IMR-90 (cell line): ENCODE measurements around the gene MUC6. TPM values are rescaled to one million over a fixed set of nuclear protein-coding genes. Genes with fewer than 3 reads are reported as not detected.

Experiments
- ATAC-seq: fragments of 200-7000 bp; cut with Tn5 transposase; 2 replicates; pipeline ENCODE4 v1.9.1; 2020; ENCODE audit warnings: low read depth, mild to moderate bottlenecking, moderate library complexity
- BruUV-seq: library from RNA; stranded (reverse); fragments of 400-500 nt; replicated peaks from 2 replicates; lab custom pipeline; 2021; lab: Mats Ljungman, UMichigan
- CTCF ChIA-PET: fragments of 300-600 bp; formaldehyde crosslinking; extraction: SDS; loops from one replicate; lab custom pipeline; 2021; ENCODE audit warnings: antibody characterized with exemption; lab: Yijun Ruan, JAX
- POLR2A ChIA-PET: fragments of 300-600 bp; sonication (Branson Sonifier 250); formaldehyde crosslinking; loops from one replicate; lab custom pipeline; 2022; ENCODE audit warnings: antibody characterized with exemption; ENCODE audit not compliant: unreplicated experiment; lab: Charles Lee
- DNase-seq: peaks from one replicate; pipeline ENCODE4 v3.0.0; 2013
- H2AFZ ChIP-seq: replicated peaks from 2 replicates; pipeline ENCODE3; 2013; ENCODE audit warnings: low read length, mild to moderate bottlenecking; ENCODE audit not compliant: poor library complexity
- H2AK5ac ChIP-seq: 2 replicates; pipeline ENCODE4 v1.6.1; 2013; ENCODE audit warnings: low read depth, low read length, inconsistent platforms
- H2AK9ac ChIP-seq: replicated peaks from 2 replicates; pipeline ENCODE3; 2013; ENCODE audit warnings: mild to moderate bottlenecking, low read depth, low read length, moderate library complexity; ENCODE audit not compliant: poor library complexity
- H2BK120ac ChIP-seq: 2 replicates; pipeline ENCODE4 v1.6.1; 2013; ENCODE audit warnings: low read depth, low read length, inconsistent platforms
- H2BK15ac ChIP-seq: 3 replicates; pipeline ENCODE4 v1.6.1; 2013; ENCODE audit warnings: low read depth, low read length, inconsistent platforms
- H2BK20ac ChIP-seq: 2 replicates; pipeline ENCODE4 v1.6.1; 2013; ENCODE audit warnings: low read depth, mild to moderate bottlenecking, inconsistent platforms, low read length, moderate library complexity
- H2BK5ac ChIP-seq: 2 replicates; pipeline ENCODE4 v1.6.1; 2013; ENCODE audit warnings: mild to moderate bottlenecking, low read depth, low read length, inconsistent platforms; ENCODE audit not compliant: poor library complexity, severe bottlenecking
- H3K14ac ChIP-seq: replicated peaks from 2 replicates; pipeline ENCODE4 v1.6.1; 2013; ENCODE audit warnings: low read depth, low read length, inconsistent platforms
- H3K18ac ChIP-seq: 2 replicates; pipeline ENCODE4 v1.6.1; 2013; ENCODE audit warnings: low read depth, low read length, control low read depth
- H3K23ac ChIP-seq: 2 replicates; pipeline ENCODE4 v1.6.1; 2013; ENCODE audit warnings: low read depth, low read length, inconsistent platforms
- H3K27ac ChIP-seq: 2 replicates; pipeline ENCODE4 v1.5.1; 2013; ENCODE audit warnings: mild to moderate bottlenecking, control low read depth, low read length; ENCODE audit not compliant: insufficient read depth
- H3K27me3 ChIP-seq: 2 replicates; pipeline ENCODE4 v1.6.1; 2013; ENCODE audit warnings: low read length; ENCODE audit not compliant: control insufficient read depth, insufficient read depth
- H3K36me3 ChIP-seq: 2 replicates; pipeline ENCODE4 v1.6.1; 2013; ENCODE audit warnings: low read length, mixed read lengths; ENCODE audit not compliant: control insufficient read depth, insufficient read depth
- H3K4ac ChIP-seq: 2 replicates; pipeline ENCODE4 v1.6.1; 2013; ENCODE audit warnings: low read depth, low read length, inconsistent platforms
- H3K4me1 ChIP-seq: 2 replicates; pipeline ENCODE4 v1.6.1; 2013; ENCODE audit warnings: low read length, mixed read lengths; ENCODE audit not compliant: control insufficient read depth, insufficient read depth
- H3K4me2 ChIP-seq: 2 replicates; pipeline ENCODE4 v1.6.1; 2013; ENCODE audit warnings: low read depth, mild to moderate bottlenecking, control low read depth, low read length, moderate library complexity
- H3K4me3 ChIP-seq: 2 replicates; pipeline ENCODE4 v1.5.1; 2013; ENCODE audit warnings: low read depth, mild to moderate bottlenecking, control low read depth, low read length, moderate library complexity; ENCODE audit not compliant: insufficient read depth
- H3K56ac ChIP-seq: 2 replicates; pipeline ENCODE4 v1.6.1; 2013; ENCODE audit warnings: low read length, inconsistent platforms; ENCODE audit not compliant: insufficient read depth; ENCODE audit errors: extremely low read depth
- H3K79me1 ChIP-seq, 2 experiments: 2 replicates each; pipeline ENCODE4 v1.6.1; 2013; ENCODE audit warnings: low read length in 2 of 2, inconsistent platforms in 1 of 2, low read depth in 1 of 2
- H3K9ac ChIP-seq: 2 replicates; pipeline ENCODE4 v1.6.1; 2013; ENCODE audit warnings: low read depth, low read length, control low read depth
- H3K9me1 ChIP-seq: 2 replicates; pipeline ENCODE4 v1.6.1; 2013; ENCODE audit warnings: low read length, inconsistent platforms; ENCODE audit not compliant: insufficient read depth
- H3K9me3 ChIP-seq: 2 replicates; pipeline ENCODE4 v1.6.1; 2013; ENCODE audit warnings: low read length; ENCODE audit not compliant: control insufficient read depth, insufficient read depth
- H4K20me1 ChIP-seq: 2 replicates; pipeline ENCODE4 v1.6.1; 2013; ENCODE audit warnings: low read length, inconsistent platforms; ENCODE audit not compliant: insufficient read depth
- H4K5ac ChIP-seq: 2 replicates; pipeline ENCODE4 v1.6.1; 2013; ENCODE audit warnings: mild to moderate bottlenecking, low read depth, low read length, control low read depth
- H4K8ac ChIP-seq, 2 experiments: 2 replicates each; pipeline ENCODE4 v1.6.1; 2013; ENCODE audit warnings: low read depth in 2 of 2, low read length in 2 of 2, control low read depth in 1 of 2, inconsistent platforms in 1 of 2
- H4K91ac ChIP-seq: 2 replicates; pipeline ENCODE4 v1.6.1; 2013; ENCODE audit warnings: low read depth, low read length, inconsistent platforms; ENCODE audit not compliant: insufficient read depth
- CEBPB ChIP-seq: IDR thresholded peaks from 2 replicates; pipeline ENCODE4 v1.6.1; 2012; ENCODE audit warnings: low read depth, low read length, improper control_type of control experiment
- CHD1 ChIP-seq: IDR thresholded peaks from 2 replicates; pipeline ENCODE4 v1.6.1; 2012; ENCODE audit warnings: low read depth, low read length, improper control_type of control experiment
- FOS ChIP-seq: fragments of 150-350 bp; IDR thresholded peaks from 2 replicates; pipeline ENCODE4 v1.6.1; 2016; ENCODE audit warnings: low read depth, low read length
- MAFK ChIP-seq: IDR thresholded peaks from 2 replicates; pipeline ENCODE4 v1.6.1; 2012; ENCODE audit warnings: low read depth, low read length, improper control_type of control experiment
- MXI1 ChIP-seq: IDR thresholded peaks from 2 replicates; pipeline ENCODE4 v1.6.1; 2012; ENCODE audit warnings: low read depth, mild to moderate bottlenecking, low read length, moderate library complexity, borderline replicate concordance
- POLR2A ChIP-seq: IDR thresholded peaks from 2 replicates; pipeline ENCODE4 v1.6.1; 2012; ENCODE audit warnings: mild to moderate bottlenecking, low read depth, low read length
- RAD21 ChIP-seq: IDR thresholded peaks from 2 replicates; pipeline ENCODE4 v1.6.1; 2012; ENCODE audit warnings: low read length, improper control_type of control experiment
- SMC3 ChIP-seq: fragments of 150-350 bp; IDR thresholded peaks from 2 replicates; pipeline ENCODE4 v1.6.1; 2016; ENCODE audit warnings: low read depth, mild to moderate bottlenecking, antibody characterized with exemption, low read length, moderate library complexity
- USF2 ChIP-seq: fragments of 150-350 bp; IDR thresholded peaks from 2 replicates; pipeline ENCODE4 v1.6.1; 2017; ENCODE audit warnings: mild to moderate bottlenecking, antibody characterized with exemption, low read length, low read depth
- WGBS, 2 experiments: methylation state at CpG; one replicate each; pipeline versions ENCODE4 v1.1.5 to v1.1.7; 2013; ENCODE audit warnings: missing lambda C conversion rate in 2 of 2; ENCODE audit not compliant: insufficient read length in 1 of 2; ENCODE audit errors: extremely low coverage in 2 of 2; 5-methylcytosine and 5-hydroxymethylcytosine counted together
- dilution Hi-C: fragments of 300-500 bp; cut with HindIII; formaldehyde crosslinking; loops from one replicate; pipeline ENCODE4 v1.14.3; 2018; ENCODE audit warnings: low sequenced_read_pairs; ENCODE audit not compliant: unreplicated experiment
- in situ Hi-C: fragments of 300-500 bp; cut with MboI; formaldehyde crosslinking; loops from 3 replicates; pipeline ENCODE4 v1.14.3; 2019; ENCODE audit warnings: low sequenced_read_pairs, inconsistent platforms, mixed read lengths
- intact Hi-C: fragments of 100-400 bp; cut with micrococcal nuclease; formaldehyde crosslinking; loops from 2 replicates; pipeline ENCODE4 v1.10.0; 2022
- polyA plus RNA-seq, 3 experiments: library from polyadenylated mRNA; depleted of rRNA; stranded (reverse); fragments of >200 nt; gene quantifications; 2 replicates each; pipeline ENCODE4 v1.2.3, GENCODE V29; 2012; ENCODE audit warnings: low replicate concordance in 1 of 3
- total RNA-seq: library from RNA; depleted of rRNA; stranded (reverse); fragments of >200 nt; gene quantifications from 2 replicates; pipeline ENCODE4 v1.2.3, GENCODE V29; 2012
- TF ChIP-seq, protein P1 (sequence below): fragments of 150-350 bp; IDR thresholded peaks from 2 replicates; pipeline ENCODE4 v1.6.1; 2016; ENCODE audit warnings: low read depth, mild to moderate bottlenecking, low read length, moderate library complexity, borderline replicate concordance

MUC6 gene
- total and polyA plus RNA-seq, 2 of the 4 experiments (the other 2 are of a cell fraction), result not detected

- H2BK15ac ChIP-seq, result no peak overlapping the region
- H2AK5ac ChIP-seq, result no peak overlapping the region
- no peak overlapping the region for H2BK20ac ChIP-seq
- H3K56ac ChIP-seq, result no peak overlapping the region
- WGBS, 2 experiments, result no CpG with 5 or more reads among the region's 6 CpGs
- H4K20me1 ChIP-seq, result no peaks in the 10 kb centered on the region
- H2BK120ac ChIP-seq, result no peak overlapping the region
- ChIA-PET POLR2A (no interaction called here), CTCF (no interaction called here)
- no peak overlapping the region for H3K23ac ChIP-seq
- H2AK9ac ChIP-seq, result no peak overlapping the region
- TF ChIP-seq USF2 (no peak), MAFK (no peak), MXI1 (no peak), CHD1 (no peak), POLR2A (no peak), FOS (no peak), CEBPB (no peak), SMC3 (no peak), RAD21 (no peak)
- TF ChIP-seq, protein P1, sequence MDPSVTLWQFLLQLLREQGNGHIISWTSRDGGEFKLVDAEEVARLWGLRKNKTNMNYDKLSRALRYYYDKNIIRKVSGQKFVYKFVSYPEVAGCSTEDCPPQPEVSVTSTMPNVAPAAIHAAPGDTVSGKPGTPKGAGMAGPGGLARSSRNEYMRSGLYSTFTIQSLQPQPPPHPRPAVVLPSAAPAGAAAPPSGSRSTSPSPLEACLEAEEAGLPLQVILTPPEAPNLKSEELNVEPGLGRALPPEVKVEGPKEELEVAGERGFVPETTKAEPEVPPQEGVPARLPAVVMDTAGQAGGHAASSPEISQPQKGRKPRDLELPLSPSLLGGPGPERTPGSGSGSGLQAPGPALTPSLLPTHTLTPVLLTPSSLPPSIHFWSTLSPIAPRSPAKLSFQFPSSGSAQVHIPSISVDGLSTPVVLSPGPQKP, result no peak
- no peaks in the 10 kb centered on the region for H3K36me3 ChIP-seq
- H2AFZ ChIP-seq, result no peak overlapping the region
- H3K9me3 ChIP-seq, result no peaks in the 10 kb centered on the region
- no peak overlapping the region for H4K91ac ChIP-seq
- in situ Hi-C loops (no loop called here), dilution Hi-C loops (no loop called here), intact Hi-C loops (no loop called here)
- no peak overlapping the region for H3K4me2 ChIP-seq
- no peaks in the 10 kb centered on the region for H3K4me1 ChIP-seq
- H3K18ac ChIP-seq, result no peak overlapping the region
- no peaks in the 10 kb centered on the region for H3K9me1 ChIP-seq
- H2BK5ac ChIP-seq, result no peak overlapping the region
- no peak overlapping the region for H3K27ac ChIP-seq
- H3K79me1 ChIP-seq, result no peaks in the 10 kb centered on the region
- peaks cover 30% of the 10 kb centered on the region for H3K27me3 ChIP-seq
- BruUV-seq, result no TSS peak
- DNase-seq (no peak), ATAC-seq (no peak)
- no peak overlapping the region for H4K8ac ChIP-seq
- no peak overlapping the region for H3K4ac ChIP-seq
- no peak overlapping the region for H3K9ac ChIP-seq
- H3K14ac ChIP-seq, result no peak overlapping the region
- H4K5ac ChIP-seq, result no peak overlapping the region
- H3K4me3 ChIP-seq, result no peak overlapping the region
These were observed 7.6 kb upstream of the MUC6 start for GRCh38 chr11:1044160-1044559.
